HUDEP-2 (cell line): ENCODE results near the gene DLX3.

Experiments
- DNase-seq, 76 experiments: peaks; one replicate each; lab custom pipeline; 2025; ENCODE audit not compliant: unreplicated experiment in 76 of 76; lab: John Stamatoyannopoulos, UW

Gene DLX3

DNA sequence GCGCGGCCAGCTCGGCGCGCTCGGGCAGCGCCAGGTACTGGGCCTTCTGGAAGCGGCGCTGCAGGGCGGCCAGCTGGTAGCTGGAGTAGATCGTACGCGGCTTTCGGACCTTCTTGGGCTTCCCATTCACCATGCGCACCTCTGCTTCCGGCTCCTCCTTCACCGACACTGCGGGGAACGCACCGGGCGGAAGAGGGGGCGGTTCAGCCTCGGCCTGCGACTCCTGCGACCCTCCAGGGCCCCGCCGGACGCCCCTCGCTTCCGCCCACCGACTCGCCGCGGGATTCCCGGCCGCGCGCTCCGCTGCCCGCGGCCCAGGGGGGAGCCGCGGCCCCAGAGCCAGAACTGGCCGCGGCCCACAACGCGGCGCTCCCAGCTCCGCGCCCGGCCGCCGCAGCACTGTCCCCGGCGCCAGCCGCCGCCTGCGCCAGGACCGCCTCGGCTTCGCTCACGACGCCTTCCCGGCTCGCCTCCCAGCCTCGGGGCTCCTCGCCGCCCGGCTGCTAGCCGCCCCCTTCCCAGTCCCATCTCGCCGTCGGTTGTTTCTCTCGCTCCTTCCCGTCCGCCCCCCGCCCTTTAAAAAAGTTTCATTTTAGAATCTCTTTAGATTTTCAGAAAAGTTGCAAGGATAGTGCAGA lies 1.5 kb downstream of the DLX3 start:
- DNase-seq, result no peak

DNA sequence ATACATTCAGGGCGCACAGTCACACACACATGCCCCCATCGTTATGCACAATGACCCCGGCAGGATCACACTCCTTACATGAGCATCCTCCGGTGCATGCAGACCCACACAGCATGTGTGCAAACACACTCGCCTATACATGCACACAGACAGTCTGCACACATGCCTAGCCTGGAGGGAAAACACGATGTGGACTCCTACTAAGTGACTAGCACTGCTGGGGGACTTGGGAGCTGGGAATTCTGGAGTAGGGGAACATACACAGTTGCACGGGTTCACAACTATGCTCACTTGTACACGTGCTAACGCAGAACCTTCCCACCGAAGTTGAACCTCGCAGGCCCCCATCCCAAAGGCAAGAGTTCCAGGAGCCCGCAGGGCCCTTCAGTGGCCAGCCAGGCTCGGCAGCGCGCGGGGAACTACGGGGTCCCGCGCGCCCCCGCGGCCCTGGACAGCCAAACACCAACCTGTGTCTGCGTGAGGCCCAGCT lies 2.0 kb downstream of the DLX3 start:
- DNase-seq, result no peak

DNA sequence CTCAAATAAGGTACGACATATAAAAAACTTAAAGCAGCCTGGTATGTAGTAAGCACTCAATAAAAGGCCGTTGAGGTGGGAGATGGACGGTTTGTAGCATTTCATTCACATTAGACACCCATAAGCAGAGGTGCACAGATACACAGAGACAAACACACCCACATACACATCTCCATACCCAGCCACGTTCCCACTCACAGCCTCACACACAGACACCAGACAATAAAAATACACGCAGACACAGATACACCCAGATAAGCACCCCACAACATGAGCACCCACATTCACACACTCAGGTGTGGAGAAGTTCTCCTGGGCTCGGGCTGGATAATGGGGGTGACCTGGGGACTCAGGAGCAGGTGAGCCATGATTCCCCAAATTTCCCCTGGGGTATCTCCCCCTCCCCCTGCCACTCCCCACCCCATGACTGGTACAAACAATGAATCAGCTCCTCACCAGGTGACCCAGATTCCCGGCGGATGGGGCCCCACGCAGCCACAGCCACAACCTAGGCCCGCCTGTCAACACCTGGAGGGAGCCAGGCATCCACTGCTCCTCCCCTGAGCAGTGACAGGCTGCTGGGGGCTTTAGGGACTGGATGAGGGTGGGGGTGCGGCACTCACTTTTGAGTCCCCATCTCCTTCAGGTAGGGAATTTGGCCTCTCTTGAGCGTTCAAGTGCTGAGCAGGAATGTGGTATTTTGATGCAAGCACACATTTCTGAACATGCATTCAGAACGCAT lies 2.7 kb downstream of the DLX3 start:
- DNase-seq, result no peak

DNA sequence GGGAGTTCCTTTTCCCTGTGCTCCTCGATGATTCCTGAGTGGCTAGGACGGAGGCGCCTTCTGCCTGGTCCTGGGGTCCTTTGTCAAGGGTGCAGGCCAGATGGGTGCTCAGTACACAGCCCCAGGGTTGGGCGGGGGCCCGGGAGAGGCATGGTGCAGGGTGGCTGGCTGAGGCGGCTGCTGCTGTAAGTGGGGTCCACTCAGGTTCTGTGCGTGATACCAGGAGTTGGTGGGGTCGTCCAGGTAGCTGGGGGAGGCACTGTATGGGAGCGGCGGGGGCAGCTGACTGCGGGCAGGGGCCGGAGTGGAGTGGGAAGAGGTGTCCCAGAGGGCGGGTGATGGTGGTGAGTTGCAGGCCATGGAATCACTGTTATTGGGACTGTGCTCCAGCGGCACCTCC lies 3.6 kb downstream of the DLX3 start:
- no peak for DNase-seq

DNA sequence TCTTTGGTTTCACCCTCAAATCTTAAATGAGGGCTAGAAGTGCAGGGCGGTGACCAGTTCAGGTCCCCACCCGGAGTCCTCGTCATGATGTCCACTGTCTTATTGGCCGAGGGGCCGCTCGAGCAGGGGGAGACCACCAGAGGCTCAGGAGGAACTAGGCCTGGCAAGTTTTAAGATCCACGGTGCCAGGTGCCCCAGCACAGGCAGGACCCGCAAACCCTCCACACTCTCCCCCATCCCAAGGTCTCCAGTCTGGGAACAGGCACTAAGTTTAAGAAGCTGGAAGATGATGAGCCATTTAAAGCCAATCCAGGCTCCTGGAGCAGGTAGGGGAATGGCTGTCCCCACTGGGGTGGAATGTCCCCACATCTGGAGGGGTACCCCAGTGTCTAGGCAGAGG lies 4.1 kb downstream of the DLX3 start:
- no peak for DNase-seq

DNA sequence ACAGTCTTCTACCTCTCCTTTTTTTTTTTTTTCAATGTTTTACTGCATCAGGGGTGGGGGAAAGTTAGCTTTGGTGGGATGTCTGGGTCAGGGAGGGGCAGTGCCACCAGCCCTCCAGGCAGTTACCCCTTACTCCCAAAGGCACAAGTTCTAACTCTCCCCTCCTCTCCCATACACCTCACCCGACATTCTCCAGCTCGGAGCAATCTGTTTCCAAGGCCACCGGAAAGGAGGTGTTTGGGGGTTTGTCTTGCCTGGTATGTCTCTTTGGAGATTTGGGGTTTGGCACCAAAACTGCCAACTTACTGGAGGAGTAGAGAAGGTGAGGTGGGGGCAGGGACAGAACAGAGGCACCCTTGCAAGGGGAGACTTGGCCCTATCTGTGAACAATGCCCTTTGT lies 4.7 kb downstream of the DLX3 start:
- DNase-seq, result no peak

DNA sequence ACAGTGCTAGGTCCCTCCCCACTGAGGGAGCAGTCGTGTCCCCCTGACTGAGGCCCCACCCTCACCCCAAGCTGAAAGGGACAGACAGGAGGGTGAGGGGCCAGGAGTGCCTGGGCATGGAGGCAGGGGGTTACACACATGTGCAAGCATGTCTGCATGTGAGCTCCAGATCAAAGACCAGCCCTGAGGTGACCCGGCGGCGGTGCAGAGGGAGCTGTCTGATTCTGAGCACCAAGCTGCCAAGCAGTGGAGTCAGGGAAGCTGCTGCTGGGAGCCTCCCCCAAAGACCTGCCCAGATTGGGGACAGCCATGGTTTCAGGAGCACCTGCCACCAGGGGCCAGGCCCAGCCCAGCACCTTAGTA lies 5.5 kb downstream of the DLX3 start:
- DNase-seq, result no peak

DNA sequence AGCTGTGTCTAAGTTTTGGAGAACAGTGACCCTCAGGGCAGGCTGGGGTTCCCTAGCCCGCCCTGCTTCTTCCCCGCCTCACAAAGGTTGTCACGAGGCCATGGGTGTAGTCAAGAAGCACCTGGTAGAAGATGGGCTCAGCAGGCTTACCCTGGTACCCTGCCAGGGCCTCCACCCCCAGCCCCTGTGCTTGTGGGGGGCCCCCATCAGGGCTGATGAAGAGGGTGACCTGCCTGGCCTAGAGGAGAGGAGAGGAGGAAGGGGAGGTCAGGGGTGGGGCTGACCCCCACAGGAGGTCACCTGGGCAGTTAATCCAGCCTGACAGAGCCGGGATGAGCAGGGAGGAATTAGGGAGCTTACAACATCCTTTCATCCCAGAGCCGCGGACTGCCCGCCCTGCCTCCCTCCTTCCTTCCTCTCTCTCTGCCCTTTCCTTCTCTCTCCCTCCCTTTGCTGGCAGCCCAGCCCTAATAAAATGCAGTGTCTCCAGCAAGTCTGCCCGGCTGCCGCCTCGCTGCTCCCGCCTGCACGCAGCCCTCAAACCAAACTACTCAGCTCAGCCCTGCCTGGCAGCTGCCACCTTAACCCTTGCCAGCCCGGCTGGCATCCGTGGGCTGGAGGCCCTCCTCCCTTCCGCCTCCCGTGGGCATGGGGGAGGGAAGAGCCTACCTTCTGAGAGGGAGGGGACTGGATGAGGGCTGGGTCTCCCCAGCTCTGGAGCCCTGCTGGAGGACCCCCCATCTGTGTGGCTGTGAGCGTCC lies 7.2 kb downstream of the DLX3 start:
- no peak for DNase-seq

DNA sequence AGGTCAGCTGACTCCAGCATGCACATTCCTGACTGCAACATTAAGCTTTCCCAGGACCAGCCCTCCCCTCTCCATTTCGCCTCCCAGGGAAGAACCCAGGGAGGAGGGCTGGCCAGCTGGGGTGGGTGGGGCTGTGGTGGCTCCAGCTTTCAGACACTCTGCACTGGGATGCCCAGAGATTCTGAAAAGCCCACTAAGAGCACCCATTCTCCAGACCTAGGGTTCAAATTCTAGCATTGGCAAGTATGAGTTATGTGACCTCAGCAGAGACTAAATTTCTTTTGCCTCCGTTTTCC lies 7.8 kb downstream of the DLX3 start:
- DNase-seq, result no peak

DNA sequence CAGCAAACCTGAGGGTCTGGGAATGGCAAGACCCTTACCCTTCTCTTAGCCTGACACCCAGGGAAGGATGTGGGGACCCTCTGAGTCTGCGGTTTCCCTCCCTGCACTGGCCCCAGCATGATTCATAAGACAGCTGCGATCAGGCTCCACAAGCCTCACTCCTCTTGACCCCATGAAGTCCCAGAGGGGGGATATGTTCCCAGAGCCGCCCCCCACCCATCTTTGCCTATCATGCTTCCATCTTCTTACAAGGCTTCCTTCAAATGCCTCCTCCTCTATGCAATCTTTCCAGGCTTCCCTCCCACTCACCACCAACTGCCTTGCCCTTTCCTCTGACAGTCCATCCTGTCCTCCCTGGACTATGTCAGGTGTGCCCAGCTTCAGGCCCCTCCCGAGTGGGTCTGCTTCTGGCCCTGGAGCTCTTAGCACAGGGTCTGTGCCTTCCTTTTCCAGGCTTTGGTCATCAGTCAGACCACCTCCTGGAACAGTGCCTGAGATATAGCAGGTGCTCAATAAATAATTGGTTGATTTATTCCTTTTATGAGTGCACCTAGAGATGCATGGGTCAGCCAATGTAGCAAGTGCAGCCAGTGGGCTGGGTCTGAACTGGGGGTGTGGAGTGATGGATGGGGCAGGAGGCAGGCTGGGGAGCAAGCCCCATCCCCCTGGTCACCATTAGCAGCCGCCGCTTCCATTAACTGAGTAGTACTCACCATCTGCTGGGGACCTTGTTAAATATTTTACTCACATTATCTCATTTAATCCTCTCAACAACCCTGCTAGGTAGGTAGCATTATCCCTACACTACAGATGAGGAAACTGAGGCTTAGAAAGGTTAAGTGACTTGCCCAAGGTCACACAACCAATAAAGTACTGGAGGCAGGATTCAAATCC lies 8.4 kb downstream of the DLX3 start:
- no peak for DNase-seq

DNA sequence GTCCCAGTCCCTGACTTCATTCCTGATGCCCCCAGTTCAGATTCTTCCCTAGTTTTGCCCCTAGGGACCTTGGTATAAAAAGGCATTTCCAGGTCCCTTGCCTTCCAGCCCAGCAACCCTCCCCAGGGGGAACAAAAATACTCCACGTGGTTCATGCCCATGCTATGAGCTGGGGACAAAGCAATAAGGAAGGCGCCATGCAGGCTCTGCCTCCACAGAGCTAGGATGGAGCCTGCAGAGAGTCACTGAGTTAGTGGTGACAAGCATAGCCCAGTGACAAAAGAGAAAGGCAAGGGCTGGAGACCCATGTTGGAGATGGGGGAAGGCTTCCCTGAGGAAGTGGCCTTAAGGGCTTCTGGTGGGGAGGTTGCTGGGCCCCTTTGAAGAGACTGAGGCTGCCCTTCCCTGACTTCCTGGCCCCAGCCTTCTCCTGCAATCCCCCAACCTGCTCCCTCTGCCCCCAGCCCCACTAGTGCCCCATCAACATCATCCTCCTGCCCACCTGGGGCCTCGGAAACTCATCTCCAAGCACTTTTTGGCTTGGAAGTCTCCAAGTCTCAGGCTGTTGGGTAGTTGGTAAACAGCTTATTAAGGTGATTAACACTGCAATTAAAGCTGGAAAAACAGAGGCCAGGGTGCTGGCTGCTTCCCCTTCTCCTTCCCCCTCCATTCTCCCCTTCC lies 9.6 kb downstream of the DLX3 start:
- DNase-seq, result no peak

DNA sequence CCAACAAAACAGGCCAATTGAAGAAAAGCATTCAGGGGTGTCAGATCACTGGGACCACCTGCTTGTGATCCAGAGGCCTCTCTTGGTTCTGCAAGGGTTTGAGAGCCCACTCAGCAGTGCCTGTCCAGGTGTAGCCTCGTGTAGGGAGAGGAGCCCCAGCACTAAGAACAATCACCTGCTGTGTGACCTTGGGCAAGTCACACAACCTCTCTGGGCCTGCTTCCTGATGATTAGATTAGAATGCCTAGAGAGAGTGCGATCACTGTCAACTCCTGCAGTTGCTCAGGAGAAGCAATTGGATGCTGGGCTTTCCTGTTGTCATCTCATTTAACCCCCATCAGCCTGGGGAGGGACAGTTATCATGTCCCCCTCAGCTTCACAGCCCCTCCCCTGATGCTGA lies 10.2 kb downstream of the DLX3 start:
- no peak for DNase-seq

DNA sequence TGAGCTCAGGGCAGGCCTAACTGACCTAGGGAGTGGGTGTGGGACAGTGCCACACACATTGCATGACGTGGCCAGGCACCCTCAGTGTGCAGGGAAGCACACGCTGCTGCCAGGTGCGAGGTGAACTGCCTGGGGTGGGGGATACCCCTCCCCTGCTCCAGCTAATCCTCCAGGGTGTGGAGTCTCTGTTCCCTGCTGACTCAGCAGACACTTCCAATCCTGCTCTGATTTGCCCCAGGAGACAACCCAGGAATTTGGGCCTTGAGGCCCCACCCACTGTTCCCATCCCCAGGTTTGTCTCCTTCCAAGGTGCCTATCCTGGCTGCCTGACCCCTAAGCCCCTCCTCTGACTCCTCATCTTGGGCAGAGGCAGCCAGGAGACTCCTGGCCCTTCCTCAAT lies 10.7 kb downstream of the DLX3 start:
- DNase-seq, result no peak

DNA sequence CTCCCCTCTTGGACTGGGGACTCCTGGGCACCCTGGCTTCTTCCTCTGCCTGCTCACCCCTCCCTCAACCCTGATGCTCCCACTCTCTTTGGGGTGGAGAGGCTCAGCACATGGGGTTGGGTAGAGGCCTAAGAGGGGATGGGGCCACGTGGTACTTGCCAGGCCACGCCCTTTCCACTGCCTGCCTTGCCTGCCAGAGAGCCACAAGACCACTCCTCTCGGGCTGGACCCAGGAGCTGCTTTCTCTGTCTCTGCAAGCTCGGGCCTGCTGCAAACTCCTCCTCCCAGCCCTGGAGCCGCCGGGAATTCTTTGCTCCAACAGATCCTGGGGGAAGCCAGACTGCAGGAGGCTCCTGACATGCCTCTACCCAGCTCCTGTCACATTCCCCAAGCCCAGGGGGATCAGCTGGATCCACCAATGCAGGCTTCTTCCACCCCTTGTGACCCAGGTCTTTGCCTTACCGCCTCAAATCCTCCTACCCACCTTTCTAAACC lies 14.3 kb downstream of the DLX3 start:
- no peak for DNase-seq

DNA sequence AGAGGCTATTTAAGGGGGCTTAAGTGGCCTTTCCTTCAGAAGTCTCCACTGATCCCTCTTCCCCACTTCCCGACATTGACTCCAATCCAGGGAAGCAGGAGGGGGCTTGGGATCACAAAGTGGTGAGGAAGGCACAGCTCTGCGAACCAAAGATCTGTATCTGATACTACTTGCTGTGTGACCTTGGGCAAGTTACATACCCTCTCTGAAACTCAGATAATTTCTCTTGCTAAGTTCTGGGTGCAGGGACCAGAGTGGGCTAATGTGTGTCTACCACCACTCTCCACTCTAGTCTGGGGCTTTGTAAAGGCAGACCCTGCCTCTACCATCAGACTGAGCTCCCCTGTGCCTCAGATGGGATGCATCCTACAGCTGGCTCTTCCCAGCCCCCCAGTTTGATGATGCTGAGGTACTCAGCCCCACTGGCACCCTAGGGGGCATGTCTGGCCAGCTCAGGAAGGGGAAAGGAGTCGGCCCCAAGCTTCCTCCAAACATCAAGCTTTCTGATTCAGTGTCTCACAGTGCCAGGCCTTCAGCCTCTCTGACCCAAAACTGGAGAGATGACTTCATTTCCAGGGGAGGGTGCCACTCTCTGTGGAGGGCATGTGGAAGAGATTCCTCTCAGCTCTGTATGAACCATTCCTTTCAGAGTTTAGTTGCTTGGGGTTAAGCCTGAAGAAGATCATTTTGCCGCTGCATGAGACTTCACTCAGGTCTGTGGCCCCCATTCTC lies 15.1 kb downstream of the DLX3 start:
- DNase-seq, result no peak

DNA sequence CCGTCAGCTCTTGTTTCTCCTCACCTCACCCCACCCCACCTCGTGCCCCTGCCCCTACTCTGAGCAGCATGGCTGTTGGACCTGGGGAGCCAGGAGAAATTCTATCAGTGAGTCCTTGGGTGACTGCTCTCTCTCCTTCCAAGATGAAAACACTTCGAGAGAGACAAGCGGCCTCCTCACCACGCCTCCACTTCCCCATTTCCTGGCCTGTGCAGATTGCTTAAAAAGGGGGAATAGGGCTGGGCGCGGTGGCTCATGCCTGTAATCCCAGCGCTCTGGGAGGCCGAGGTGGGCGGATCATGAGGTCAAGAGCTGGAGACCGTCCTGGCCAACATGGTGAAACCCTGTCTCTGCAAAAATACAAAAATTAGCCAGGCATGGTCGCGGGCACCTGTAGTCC lies 16.5 kb downstream of the DLX3 start:
- no peak for DNase-seq

DNA sequence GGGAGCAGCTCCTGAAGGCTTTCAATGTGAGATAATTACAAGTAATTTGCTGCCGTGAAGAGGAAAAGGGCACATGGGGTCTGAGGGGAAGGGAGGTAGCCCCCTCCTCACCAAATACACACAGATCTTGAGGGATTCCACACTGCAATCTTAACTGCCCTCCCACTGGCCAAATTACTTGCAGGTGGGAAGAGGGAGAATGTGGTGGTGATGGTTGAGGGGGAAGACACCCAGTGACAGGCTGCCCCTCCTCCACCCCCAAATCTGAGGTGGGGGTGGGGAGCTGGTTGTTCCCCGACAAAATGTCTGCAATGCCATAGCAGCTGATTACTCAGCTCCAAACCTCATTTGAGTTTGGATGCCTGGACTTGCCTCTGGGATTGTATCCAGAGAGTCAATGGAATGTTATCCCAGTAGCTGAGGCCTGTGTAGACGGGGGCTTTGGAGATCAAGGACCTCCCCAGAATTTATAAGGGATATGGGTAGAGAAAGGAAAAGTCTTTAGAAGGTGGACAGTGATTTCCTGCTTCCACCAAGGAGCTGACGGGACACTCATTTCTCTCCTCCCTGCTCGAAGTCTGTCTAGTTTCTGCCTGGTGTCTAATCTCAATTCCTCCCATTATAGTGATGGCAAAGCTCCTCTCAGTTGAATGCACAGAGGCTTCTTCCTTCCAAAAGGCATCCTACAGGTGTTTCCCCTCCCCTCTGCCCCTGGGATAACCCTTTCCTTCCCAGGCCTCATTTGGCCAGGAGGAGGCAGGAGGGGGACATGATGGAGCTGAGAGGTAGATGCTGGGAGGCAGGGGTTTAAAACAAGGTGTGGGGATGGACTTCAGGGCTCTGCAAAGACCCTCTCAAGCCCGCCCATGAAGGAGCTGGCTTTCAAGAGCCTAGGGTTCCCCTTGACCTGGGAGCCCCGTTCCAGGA lies 17.3 kb downstream of the DLX3 start:
- DNase-seq, result no peak

DNA sequence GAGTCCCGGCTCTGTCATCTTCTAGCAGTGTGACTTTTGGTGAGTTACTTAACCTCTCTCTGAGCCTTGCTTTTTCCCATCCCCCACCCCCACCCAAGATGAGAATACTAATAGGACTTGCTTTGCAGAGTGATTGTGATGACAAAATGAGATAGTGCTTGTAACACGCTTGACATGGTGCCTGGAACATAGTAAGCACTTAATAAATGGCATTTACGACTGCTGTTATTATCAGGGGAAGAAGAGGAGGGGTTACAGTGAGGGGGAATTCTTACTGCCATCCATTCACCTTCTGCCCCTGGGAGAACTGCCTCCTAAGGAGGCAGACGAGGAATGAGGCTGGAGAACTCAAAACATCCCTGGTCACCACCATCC lies 18.2 kb downstream of the DLX3 start:
- DNase-seq, result no peak
